Hematopoietic multipotent progenitor cell treated with erythropoietin and hydrocortisone succinate and interleukin-3 and kit ligand, for 4 days (in vitro differentiated cells): Measurements from ENCODE around the gene PLSCR1.
"Not testable (repeated sequence)": the region's sequence is repeated elsewhere in the genome, so short reads cannot be mapped to it uniquely, and the experiment has no call there.

Experiments used
- DNase-seq: peaks from one replicate; pipeline ENCODE4 v3.0.0-alpha.2; 2015

PLSCR1 gene

DNA sequence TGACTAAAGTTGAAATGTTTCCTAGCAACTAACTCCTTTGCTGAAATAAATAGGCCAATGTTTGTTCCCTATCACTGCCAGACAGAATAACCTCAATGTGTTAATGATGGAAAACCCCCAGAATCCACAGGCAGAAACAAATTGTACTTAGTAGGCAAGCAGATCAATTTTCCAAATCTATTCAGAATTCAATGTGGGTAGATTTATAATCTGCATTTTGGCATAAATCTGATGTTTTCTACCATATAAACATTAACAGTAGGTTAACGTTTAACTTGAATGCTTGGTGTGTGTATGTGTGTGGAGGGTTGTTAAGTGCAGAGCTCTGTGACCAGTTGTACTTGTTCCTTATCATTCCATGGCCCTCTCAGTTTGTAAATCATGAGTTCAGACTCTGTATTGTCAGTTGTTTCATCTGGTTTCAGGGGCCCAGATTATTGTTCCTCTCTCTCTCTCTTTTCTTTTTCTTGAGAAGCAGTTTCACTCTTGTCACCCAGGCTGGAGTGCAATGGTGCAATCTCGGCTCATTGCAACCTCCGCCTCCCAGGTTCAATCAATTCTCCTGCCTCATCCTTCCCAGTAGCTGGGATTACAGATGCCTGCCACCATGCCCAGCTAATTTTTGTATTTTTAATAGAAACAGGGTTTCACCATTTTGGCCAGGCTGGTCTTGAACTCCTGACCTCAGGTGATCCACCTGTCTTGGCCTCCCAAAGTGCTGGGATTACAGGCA is 32.8 kb downstream of the PLSCR1 start:
- no peak for DNase-seq

DNA sequence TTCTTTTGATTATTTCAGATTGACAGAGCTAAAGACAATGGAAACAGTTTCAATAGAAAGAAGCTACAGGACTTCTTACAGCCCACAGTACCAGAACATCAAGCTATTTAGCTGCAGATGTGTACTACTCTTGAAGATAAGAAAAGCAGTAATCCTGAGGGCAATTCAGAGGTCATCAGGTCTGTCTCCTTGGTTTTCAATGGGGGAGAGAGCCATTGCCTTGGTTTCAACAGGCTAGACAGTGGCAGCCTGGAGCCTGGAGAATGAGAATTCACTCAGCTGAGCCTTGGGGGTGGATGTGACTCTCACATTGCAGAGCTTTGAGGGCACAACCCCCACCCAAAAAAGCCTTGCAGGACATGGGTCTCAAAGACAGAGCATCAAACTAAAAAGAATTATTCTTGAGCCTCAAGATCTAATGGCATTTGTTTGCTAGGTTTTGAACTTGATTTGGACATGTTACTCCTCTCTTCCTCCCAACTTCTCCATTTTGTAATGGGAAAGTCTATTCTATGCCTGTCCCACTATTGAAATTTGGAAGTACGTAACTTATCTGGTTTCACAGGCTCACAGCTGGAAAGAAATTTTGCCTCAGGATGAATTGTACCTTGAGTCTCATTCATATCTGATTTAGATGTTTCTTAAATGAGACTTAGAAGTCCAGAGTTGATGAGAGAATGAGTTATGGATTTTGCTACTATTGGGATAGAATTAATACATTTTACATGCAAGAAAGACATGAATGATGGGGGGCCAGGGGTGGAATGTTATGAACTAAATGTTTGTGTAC is 36.9 kb downstream of the PLSCR1 start:
- DNase-seq: no peak

DNA sequence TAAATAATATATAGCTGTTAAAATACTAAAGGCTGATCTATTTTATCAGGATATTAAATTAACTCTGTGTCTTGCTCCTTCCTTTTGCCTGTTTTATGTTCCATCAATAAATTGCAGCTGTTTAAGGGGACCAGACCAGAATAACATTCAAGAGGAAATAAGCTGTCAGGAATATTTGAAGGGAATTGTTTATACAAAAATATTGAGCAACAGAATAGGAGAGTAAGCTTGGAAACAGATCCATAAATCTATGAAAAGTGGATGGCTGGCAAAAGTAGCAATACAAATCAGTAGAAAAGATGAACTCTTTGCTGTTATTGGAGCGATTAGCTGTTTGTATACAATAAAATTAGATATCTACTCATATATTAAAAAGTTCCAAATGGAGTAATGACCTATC is 38.9 kb downstream of the PLSCR1 start:
- no peak for DNase-seq

DNA sequence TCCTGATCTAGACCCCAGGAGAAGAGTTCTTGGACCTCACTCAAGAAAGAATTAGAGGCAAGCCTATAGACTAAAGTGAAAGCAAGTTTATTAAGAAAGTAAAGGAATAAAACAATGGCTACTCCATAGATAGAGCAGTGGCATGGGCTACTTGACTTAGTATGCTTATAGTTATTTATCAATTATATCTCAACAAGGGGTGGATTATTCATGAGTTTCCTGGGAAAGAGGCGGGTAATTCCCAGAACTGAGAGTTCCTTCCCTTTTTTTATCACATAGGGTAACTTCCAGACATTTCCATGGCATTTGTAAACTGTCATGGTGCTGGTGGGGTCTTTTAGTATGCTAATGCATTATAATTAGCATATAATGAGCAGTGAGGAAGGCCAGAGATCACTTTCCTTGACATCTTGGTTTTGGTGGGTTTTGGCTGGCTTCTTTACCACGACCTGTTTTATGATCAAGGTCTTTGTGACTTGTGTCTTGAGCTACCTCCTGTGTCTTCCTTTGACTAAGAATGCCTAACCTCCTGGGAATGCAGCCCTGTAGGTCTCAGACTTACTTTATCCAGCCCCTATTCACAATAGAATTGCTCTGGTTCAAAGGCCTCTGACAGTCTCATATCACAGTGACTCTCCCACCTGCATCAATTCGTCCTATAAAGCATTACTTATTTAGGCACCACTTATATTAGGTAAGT is 39.8 kb downstream of the PLSCR1 start:
- peak; percentile 19 for DNase-seq

DNA sequence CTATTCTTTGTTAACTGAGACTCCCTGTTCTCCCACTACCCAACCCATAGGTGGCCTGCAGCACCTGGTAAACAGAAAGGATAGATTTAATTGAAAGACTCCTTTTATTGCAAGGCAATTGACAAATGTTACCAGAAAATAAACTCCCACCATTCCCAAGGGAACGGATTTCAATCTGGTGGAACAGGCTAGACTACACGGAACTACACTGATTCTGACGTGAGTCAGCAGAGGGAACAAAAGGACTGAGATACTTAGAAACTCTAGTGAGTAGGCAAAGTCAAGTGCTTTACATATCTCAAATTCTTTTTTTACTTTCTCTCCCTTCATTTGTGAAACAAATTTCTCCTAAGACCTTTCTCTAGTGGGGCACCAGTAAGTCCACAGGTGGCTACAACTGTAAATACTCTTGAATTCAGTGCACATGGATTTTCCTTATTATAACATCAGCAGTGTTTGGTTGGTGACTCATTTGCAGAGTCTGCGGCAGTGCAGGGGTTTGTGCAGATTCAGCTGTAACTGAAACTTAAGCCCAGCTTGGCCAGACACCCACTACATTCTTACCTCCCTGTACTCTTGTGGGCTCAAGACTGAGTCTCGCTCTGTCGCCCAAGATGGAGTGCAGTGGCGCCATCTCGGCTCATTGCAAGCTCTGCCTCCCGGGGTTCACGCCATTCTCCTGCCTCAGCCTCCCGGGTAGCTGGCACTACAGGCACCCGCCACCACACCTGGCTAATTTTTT is 40.8 kb downstream of the PLSCR1 start:
- DNase-seq: no peak

DNA sequence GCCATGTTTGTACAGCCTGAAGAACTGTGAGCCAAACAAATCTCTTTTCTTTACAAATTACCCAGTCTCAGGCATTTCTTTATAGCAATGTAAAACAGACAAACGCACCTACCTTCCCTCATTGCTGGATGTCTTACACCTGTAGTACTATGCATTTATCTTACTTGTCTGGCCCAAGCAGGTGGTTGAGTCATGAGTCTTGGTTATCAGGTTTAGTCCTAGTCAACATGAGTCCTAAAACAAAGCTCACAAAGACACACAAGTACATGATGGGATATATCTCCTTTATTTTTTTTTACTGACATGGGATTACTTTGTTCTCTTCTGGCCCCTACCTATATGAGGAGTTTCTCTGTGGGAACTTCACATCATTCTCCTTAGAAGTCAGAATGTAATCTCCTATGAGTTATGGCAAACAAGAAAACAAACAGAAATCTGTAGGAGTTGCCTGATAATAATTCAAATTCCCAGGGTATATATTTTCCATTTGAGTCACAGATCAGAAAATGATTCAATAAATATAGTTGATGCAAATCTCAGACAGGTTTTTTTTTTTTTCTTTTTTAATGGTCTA is 41.4 kb downstream of the PLSCR1 start:
- no peak for DNase-seq

DNA sequence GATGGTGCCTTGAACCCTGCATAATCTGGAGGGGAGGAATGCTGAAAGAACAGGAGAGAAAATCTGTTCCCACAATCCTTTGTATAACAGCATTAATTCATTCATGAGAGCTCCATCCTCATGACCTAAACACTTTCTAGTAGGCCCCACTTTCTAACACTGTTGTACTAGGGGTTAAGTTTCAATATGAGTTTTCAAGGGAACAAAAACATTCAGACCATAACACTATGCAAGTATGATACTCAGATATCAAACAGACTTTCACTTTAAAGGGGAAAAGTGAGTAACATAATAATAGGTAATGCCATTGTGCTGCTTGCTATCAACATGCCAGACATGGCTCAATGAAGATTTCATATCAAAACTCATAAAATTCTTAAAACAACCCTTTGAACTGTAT is 42.7 kb downstream of the PLSCR1 start:
- DNase-seq: no peak

DNA sequence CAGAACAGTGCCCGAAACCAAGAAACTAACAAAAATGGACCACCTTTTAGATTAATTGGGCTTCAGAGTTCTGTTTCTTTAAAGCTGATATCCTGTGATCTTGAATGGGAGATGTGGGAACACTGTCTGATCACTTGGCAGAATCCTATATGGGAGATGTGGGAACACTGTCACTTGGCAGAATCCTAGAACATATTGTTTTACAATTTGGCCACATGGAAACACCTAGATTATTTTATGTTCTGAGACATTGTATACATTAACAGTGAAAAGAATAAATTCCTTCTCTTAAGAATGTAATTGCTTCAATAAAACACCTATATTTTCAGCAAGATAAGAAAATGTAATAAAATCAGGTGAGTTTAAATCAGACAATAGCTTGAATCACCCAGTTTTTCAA is 44.7 kb downstream of the PLSCR1 start:
- no peak for DNase-seq

DNA sequence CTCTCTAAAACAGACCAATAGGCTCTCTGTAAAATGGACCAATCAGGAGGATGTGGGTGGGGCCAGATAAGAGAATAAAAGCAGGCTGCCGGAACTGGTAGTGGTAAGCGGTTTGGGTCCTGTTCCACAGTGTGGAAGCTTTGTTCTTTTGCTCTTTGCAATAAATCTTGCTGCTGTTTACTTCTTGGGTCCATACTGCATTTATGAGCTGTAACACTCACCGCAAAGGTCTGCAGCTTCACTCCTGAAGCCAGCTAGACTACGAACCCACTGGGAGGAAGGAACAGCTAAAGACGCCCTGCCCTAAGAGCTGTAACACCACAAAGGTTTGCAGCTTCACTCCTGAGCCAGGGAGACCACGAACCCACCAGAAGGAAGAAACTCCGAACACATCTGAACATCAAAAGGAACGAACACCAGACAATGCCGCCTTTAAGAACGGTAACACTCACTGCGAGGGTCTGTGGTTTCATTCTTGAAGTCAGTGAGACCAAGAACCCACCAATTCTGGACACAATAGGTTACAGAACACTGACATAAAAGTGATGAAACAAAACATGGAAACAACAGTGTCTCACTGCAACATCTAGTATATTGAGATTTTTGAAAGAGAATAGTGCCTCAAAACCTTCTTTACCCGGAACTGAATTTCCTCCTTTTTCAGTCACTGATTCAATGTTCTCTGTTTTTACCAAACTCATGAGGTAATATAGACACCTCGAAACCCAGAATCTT is 46.2 kb downstream of the PLSCR1 start:
- DNase-seq: no peak

DNA sequence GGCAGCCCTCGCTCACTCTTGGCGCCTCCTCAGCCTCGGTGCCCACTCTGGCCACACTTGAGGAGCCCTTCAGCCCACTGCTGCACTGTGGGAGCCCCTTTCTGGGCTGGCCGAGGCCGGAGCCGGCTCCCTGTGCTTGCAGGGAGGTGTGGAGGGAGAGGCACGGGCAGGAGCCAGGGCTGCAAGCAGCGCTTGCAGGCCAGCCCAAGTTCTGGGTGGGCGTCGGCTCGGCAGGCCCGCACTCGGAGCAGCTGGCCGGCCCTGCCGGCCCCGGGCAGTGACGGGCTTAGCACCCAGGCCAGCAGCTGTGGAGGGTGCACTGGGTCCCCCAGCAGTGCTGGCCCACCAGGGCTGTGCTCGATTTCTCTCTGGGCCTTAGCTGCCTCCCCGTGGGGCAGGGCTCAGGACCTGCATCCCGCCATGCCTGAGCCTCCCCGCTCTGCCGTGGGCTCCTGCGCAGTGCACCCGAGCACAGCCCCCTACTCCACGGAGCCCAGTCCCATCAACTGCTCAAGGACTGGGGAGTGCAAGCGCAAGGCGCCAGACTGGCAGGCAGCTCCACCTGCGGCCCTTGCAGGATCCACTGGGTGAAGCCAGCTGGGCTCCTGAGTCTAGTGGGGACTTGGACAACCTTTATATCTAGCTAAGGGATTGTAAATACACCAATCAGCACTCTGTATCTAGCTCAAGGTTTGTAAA is 47.1 kb downstream of the PLSCR1 start:
- not testable (repeated sequence) for DNase-seq

DNA sequence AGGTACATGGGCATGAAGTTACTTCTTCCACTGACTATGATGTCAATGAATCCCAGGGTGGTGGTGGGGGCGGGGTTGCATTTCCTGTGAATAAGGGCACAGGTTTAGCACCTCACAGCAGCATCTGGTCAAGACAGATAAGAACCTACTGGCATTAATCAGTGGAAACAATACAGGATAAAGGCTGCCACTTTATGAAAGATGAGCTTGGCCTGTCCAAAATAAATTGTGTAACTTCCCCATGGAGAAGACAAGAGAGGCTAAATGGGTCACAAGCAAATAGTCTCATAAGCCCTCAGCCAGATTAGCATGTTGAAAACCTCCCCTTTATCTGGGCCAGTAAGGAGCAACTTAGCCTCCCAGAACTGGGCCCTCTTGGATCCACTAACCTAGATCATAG is 47.7 kb downstream of the PLSCR1 start:
- peak; percentile 84 for DNase-seq

DNA sequence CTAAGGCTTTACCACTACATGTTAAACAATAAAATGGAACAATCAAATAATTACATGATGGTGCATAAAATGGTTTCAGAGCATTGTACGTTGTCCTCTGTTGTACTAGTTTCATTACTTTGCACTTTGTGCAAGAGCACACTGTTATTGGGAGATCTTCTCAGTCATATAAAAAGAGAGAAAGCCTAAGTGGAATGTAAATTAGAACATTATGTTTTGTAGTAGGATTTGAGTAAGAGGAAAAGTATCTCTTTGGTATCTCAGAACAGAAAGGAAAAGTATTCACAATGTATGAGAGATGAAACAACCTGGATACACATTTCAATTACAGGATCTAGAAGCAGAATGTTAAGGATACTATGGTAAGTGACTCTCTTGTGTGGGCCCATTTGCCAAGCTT is 48.2 kb downstream of the PLSCR1 start:
- DNase-seq: no peak

DNA sequence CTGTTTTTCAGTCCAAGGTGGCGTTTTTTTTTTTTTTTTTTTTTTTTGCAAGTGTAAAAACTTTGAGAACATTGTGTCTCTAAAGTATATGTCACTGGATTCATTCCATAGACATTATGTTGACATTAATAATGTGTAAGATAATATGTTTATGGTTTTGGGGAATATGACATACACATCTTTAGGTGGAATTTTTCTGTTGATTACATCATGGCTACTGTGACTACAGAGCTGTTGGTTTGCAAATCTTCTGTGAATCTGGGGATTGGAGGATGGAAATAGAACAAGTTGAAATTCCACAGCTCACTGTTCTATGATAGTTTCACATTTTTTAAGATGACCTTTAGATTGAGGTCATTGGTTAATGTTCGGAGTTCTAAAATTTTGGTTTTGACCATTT is 50.6 kb downstream of the PLSCR1 start:
- no peak for DNase-seq

DNA sequence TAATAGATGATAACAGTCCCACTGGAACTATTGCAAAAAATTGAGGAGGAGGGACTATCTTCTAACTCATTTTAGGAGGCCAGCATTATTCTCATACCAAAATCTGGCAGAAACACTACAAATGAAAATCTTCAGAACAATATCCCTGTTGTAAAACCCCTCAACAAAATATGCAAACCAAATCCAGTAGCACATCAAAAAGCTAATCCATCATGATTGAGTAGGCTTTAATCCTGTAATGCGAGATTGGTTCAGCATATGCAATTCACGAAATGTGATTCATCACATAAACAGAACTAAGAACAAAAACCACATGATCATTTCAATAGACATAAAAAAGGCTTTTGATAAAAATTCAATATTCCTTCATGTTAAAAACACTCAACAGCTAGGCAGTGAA is 51.2 kb downstream of the PLSCR1 start:
- DNase-seq: no peak

DNA sequence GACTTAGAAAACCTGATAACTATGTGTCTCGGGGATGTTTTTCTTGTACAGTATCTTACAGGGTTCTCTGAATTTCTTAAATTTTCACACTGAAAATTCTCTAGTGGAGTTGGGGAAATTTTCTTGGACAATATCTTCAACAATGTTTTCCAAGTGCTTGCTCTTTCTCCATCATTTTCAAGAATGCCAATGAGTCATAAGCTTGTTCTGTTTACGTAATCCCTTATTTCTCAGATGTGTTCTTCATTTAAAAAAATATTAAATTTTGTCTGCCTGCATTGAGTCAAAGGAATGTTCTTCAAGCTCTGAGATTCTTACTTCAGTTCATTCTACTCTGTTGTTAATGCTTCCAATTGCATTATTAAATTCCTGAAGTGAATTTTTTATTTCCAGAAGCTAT is 53.1 kb downstream of the PLSCR1 start:
- DNase-seq: no peak

DNA sequence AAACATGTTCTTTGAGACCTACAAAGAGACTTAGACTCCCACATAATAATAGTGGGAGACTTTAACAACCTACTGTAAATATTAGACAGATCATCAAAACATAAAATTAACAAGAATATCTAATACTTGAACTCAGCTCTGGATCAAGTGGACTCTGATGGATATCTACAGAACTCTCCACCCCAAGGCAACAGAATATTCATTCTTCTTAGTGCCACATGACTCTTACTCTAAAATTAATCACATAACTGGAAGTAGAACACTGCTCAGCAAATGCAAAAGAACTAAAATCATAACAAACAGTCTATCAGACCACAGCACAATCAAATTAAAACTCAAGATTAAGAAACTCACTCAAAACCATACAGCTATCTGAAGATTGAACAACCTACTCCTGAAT is 59.1 kb downstream of the PLSCR1 start:
- DNase-seq: no peak

DNA sequence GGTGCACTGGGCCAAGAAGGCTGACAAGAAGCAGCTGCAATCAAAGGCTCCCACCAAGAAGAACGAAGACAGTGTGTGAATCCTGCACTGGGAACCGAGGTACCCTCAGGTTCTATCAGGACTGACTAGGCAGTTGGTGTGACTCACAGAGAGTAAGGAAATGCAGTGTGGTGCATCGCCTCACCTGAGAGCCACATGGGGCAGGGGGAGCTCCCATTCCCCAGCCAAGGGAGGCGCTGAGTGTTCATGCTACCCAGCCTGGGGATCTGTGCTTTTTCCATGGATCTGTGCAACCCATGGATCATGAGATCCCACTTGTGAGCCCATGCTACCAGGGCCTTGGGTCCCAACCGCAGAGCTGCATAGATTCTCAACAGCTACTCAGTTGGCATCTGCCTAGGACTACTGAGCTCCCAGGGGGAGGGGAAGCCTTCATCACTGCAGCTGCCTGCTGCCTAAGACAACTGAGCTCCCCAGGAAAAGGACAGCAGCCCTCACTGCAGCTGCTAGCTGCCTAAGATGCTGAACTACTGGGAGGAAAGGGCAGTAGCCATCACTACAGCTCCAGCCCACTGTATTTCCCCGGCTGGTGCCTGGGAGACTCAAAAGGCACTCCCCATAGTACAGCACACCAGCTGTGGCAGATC is 68.2 kb downstream of the PLSCR1 start:
- DNase-seq: no peak

DNA sequence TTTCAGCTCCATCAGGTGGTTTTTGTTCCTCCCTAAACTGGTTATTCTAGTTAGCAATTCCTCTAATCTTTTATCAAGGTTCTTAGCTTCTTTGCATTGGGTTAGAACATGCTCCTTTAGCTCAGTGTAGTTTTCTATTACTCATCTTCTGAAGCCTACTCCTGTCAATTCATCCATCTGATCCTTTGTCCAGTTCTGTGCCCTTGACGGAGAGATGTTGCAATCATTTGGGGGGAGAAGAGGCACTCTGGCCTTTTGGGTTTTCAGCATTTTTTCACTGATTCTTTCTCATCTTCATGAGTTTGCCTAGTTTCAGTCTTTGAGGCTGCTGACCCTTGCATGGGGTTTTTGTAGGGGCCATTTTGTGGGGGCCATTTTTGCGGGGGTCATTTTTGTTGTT is 69.4 kb downstream of the PLSCR1 start:
- DNase-seq: not testable (repeated sequence)

DNA sequence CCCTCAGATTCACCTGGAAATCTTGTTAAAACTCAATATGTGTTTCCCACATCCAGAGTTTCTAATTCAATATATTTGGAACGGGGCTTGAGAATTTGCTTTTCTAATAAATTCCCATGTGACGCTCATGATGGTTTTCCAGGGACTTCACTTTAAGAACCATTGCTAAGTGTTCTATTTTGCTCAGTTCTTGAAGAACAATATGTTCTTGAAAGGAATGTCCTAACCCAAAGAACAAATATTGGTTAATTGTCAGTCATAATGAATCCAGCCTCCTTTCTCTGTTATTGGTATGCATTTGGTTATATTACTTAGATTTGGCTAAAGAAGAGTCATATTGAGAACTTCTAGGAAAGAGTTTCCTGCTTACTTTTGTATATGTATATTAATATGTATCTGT is 70.7 kb downstream of the PLSCR1 start:
- no peak for DNase-seq

DNA sequence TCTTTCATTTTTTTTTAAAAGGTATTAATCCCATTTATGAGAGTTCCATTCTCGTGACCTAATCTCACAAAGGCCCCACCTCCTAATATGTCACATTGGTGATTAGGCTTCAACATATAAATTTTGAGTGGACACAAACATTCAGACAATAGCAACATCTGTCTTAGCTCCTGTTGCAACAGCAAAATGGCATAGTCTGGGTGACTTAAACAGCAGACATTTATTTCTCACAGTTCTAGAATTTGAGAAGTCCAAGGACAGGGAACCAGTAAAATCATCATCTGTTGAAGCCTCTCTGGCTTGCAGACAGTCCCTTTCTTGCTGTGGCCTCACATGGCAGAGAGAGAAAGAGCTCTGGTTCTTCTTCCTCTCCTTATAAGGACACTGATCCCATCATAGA is 71.8 kb downstream of the PLSCR1 start:
- DNase-seq: no peak

DNA sequence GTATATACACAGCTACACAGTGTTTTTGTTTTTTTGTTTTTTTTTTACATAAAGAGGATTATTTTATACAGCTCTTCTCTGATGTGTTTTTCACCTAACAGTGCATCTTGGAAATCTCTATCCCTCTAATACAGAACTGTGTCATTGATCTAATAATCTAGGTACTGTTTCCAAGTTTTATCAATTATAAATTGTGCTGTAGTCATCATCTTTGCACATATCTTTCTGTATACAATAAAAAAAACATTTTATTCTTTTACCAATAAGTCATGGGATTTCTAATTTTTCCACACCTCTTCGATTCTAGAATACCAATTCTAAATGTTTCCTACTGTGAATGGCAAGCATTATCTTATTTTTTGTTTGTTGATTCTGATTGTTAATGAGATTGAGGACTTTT is 73.4 kb downstream of the PLSCR1 start:
- DNase-seq: no peak
